Left ventricle myocardium inferior (tissue), 1 donor: ENCODE data around the gene EFNB1. TPM values are rescaled to one million over a fixed set of nuclear protein-coding genes. Genes with fewer than 3 reads are reported as not detected.
A peak's percentile ranks its signal among the peaks of the same experiment; 100 is the strongest.

Experiments used
- DNase-seq: peaks from one replicate; pipeline ENCODE4 v3.0.0-alpha.2; 2020
- H3K27ac ChIP-seq: fragments of 200-600 bp; replicated peaks from 2 replicates; pipeline ENCODE4 v1.8.0; 2021
- H3K27me3 ChIP-seq: fragments of 200-600 bp; 2 replicates; pipeline ENCODE4 v1.8.0; 2021; ENCODE audit warnings: low read depth
- H3K36me3 ChIP-seq: fragments of 200-600 bp; 2 replicates; pipeline ENCODE4 v1.8.0; 2021
- H3K4me1 ChIP-seq: fragments of 200-600 bp; 2 replicates; pipeline ENCODE4 v1.8.0; 2021
- H3K4me3 ChIP-seq: fragments of 200-600 bp; 2 replicates; pipeline ENCODE4 v1.8.0; 2021; ENCODE audit warnings: mild to moderate bottlenecking, moderate library complexity
- H3K9me3 ChIP-seq: fragments of 200-600 bp; replicated peaks from 2 replicates; pipeline ENCODE4 v1.8.0; 2021
- intact Hi-C: fragments of 100-400 bp; cut with micrococcal nuclease; formaldehyde crosslinking; loops from one replicate; pipeline ENCODE4 v1.11.0; 2022
- total RNA-seq: library from RNA; stranded (reverse); fragmentation: NEBNext Ultra II Directional; extraction: Animal tissue kit (Norgen Biotek cat#: 25700); gene quantifications from one replicate; pipeline ENCODE4 v1.2.1, GENCODE V29; 2021
- TF ChIP-seq, protein P1 (sequence below): fragments of 200-600 bp; IDR thresholded peaks from 2 replicates; pipeline ENCODE4 v1.8.0; 2021; ENCODE audit warnings: antibody characterized with exemption, mild to moderate bottlenecking, borderline replicate concordance
- donor health status: DM: no; HTN: yes; CAD: no; lungs with severe emphysema.

EFNB1 gene
- total RNA-seq, 1 donor from 2014 or later = 14.7 TPM

- DNase-seq = peak; percentile 24
- H3K4me3 ChIP-seq = no peak overlapping the region
Measured at GRCh38 chrX:68841251-68842049, 12.6 kb downstream of the EFNB1 start.

DNA sequence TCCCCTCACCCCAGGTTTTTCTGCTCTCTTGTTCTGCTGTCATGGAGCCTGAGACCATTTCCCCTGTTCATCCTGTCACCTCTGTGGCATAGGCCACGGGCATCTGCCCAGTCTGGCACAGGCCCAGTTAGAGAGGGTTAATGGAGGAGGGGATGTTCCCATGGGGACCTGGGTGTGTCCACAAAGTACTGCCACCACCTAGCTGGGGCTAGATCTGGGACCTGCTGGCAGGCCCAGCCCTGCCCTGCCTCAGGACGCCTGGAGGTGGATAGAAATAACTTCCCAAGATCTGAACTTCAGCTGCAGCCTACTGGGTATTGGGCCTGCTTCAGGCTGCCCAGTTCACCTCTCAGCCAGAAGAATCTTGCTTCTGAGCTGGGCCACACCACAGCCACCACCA is 13.5 kb downstream of the EFNB1 start:
- intact Hi-C loops = no loop called here
- H3K4me1 ChIP-seq = peaks cover 26% of the 10 kb centered on the region
- H3K27ac ChIP-seq = peak overlapping the region; percentile 30
- TF ChIP-seq, protein P1, sequence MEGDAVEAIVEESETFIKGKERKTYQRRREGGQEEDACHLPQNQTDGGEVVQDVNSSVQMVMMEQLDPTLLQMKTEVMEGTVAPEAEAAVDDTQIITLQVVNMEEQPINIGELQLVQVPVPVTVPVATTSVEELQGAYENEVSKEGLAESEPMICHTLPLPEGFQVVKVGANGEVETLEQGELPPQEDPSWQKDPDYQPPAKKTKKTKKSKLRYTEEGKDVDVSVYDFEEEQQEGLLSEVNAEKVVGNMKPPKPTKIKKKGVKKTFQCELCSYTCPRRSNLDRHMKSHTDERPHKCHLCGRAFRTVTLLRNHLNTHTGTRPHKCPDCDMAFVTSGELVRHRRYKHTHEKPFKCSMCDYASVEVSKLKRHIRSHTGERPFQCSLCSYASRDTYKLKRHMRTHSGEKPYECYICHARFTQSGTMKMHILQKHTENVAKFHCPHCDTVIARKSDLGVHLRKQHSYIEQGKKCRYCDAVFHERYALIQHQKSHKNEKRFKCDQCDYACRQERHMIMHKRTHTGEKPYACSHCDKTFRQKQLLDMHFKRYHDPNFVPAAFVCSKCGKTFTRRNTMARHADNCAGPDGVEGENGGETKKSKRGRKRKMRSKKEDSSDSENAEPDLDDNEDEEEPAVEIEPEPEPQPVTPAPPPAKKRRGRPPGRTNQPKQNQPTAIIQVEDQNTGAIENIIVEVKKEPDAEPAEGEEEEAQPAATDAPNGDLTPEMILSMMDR = no peak
- H3K27me3 ChIP-seq = no peaks in the 10 kb centered on the region
- no peaks in the 10 kb centered on the region for H3K9me3 ChIP-seq
- no peak overlapping the region for H3K4me3 ChIP-seq
- peaks cover 21% of the 10 kb centered on the region for H3K36me3 ChIP-seq
- DNase-seq = no peak

More at GRCh38 chrX:68841251-68842049, 12.6 kb downstream of the EFNB1 start:
- intact Hi-C loops = no loop called here
- no peak overlapping the region for H3K27ac ChIP-seq
- TF ChIP-seq, protein P1 = no peak
- H3K9me3 ChIP-seq = no peaks in the 10 kb centered on the region
- H3K36me3 ChIP-seq = peaks cover 21% of the 10 kb centered on the region
- no peaks in the 10 kb centered on the region for H3K27me3 ChIP-seq
- H3K4me1 ChIP-seq = peaks cover 29% of the 10 kb centered on the region

DNA sequence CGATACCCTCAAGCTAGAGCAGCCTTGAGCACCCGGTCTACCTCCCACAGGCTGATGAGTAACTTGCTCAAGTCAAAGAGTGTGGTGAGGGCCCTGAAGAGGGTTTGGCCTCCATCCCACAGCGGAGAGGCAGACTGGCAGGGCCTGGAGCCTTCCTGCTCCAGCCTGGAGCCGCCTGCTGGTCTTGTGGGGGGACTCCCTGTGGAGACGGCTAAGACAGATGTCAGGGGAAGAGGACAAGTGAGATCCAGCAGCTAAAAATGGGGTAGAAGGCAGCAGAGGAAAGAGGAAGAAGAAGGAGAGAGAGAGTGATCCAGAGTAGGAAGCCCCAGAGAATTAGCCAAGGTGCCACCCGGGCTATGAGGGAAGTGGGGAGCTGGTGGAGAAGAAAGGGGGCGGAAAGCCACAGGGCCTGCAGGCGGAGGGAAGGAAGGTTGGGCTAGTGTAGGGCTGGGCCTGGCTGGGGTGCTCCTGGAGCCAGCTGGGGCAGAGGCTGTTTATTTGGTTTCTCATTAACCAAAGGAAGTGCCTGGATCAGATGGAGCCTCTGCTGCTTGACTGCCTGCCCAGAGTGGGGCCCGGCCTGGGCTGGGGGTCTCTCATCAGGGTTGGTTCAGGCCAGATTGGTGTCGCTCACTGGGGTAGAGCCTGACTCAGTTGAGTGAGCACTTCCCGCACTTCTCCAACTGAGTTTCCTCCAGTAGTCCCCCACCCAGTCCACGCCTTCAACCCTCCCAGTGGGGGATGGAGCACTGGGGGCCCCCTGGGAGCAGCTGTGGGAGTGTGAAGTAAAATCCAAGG is 14.2 kb downstream of the EFNB1 start:
- intact Hi-C loops = no loop called here
- H3K36me3 ChIP-seq = peaks cover 21% of the 10 kb centered on the region
- TF ChIP-seq, protein P1 = no peak
- H3K9me3 ChIP-seq = no peaks in the 10 kb centered on the region
- no peaks in the 10 kb centered on the region for H3K27me3 ChIP-seq
- H3K4me1 ChIP-seq = peaks cover 24% of the 10 kb centered on the region
- H3K4me3 ChIP-seq = no peak overlapping the region
- DNase-seq = peak; percentile 20
- H3K27ac ChIP-seq = peak overlapping the region; percentile 30

DNA sequence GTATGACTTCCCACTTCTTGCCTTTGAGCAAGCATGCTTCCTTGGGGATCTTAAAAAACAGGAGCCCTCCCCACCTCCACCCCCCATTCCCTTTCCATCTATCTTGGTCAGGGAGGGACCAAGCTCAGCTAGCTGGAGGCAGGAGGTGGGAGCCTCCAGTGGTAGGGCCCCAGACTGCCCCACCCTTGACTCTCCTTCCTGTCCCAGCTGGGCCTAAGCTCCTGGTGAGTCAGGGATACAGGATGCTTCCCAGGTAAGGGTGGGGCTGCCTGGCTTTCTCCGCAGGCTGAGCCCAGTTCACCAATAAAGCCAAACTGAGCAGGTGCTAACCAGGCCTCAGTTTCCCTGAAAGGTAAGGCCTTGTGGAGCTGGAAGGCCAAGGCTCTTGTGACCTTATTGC is 15.2 kb downstream of the EFNB1 start:
- H3K27ac ChIP-seq = no peak overlapping the region
- H3K9me3 ChIP-seq = no peaks in the 10 kb centered on the region
- TF ChIP-seq, protein P1 = no peak
- intact Hi-C loops = no loop called here
- H3K4me3 ChIP-seq = no peak overlapping the region
- H3K36me3 ChIP-seq = peaks cover 21% of the 10 kb centered on the region
- no peaks in the 10 kb centered on the region for H3K27me3 ChIP-seq
- DNase-seq = no peak
- H3K4me1 ChIP-seq = peaks cover 24% of the 10 kb centered on the region

- Histone ChIP-seq H3K4me1 (peaks cover 24% of the 10 kb centered on the region), H3K36me3 (peaks cover 20% of the 10 kb centered on the region), H3K9me3 (no peaks in the 10 kb centered on the region), H3K27ac (no peak overlapping the region), H3K4me3 (no peak overlapping the region), H3K27me3 (no peaks in the 10 kb centered on the region)
- DNase-seq = no peak
- intact Hi-C loops = no loop called here
- TF ChIP-seq, protein P1 = no peak
Measured at GRCh38 chrX:68844581-68844980, 15.8 kb downstream of the EFNB1 start.
